ENCODE results near the gene ZNF219. TPM values are rescaled to one million over a fixed set of nuclear protein-coding genes. Genes with fewer than 3 reads are reported as not detected.
A peak's percentile ranks its signal among the peaks of the same experiment; 100 is the strongest.

Gene ZNF219
- total RNA-seq (2014; rRNA removed; shearing (Covaris generic)), result 13.6 and 14.6 TPM in 2 replicates

DNA sequence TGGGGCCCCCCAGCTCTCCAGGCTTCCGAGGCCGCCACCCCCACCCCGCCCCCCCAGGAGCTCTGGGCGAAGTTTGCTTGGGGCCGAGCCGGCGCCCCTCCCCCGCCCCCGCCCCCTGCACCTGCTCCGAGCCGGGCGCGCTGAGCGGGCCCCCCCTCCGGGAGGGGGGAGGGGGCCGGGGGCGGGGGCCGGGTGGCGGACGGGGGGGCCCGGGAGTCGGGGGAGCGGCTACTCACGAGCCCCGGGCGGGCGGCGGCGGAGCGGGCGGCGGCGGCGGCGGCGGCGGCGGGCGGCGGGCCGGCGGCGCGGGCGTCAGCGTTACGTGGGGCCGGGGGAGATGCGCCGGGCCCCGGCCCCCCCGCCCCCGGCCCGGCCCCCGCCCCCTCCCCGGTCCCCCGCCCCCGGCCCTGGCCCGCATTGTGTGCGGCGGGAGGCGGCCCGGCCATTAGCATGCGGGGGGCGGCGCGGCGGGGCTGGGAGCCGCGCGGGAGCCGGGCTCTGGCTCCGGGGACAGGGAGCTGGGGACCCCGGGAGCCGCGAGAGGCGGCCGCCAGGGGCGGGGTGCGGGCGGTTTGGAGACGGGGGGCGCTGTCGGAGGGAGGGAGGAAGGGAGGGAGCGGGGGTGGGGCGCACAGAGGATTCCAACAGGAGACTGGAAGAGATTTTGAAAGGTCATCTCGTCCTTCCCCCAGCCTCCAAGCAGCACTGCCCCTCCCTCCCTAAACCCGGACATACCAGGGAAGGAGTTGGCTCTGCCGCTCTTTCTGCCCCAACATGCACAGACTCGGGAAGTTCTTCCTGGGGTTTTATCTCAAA lies at the start of gene ZNF219:
Gene ZNF219 (minus strand): TSS at position 580 of the 816 bp plus-strand sequence. CDS start 5,064 bp downstream, outside the sequence.
- DNase-seq (ENCODE audit: low spot score), result peak; percentile 7

DNA sequence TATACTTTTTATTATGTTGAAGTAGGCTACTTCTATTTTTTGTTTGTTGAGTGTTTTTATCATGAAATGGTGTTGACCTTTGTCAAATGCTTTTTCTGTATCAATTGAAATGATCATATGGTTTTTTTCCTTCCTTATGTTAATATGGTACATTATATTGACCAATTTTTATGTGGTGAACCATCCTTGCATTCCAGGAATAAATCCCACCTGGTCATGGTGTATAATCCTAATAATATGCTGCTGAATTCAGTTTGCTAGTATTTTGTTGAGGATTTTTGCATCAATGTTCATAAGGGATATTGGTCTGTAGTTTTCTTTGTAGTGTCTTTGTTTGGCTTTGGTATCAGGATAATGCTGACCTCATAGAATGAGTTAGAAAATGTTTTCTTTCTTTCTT lies 47.0 kb upstream of the ZNF219 start:
- DNase-seq (ENCODE audit: low spot score), result no peak

DNA sequence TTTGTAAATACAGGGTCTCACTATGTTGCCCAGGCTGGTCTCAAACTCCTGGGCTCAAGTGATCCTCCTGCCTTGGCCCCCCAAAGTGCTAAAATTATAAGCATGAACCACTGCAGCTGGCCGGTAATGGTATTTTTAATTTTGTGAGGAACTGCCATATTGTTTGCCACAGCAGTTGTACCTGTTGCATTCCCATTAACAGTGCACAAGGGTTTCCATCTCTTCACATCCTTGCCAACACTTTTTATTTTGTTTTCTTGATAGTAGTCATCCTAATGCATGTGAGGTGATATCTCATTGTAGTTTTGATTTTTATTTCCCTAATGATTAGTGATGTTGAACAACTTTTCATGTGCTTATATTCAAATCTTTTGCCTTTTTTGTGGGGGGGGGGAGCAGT lies 43.9 kb upstream of the ZNF219 start:
- no peak for DNase-seq (ENCODE audit: low spot score)

DNA sequence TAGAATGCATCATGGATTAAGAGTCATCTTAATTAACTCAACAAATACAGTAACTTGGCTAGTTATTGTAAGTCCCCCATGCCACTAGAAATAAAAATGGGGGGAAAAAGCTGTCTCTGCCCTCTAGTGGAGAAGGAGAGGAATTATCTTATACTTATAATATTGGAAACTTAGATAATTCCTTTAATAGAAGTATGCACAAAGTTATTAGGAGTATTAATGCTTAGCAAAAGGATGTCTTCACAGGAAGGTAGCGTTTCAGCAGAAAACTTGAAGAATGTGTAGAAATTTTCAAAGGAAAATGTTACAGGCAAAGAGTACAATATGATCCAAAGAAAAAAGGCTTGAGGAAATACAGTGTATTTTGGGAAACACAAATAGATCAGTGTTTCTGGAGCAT lies 37.6 kb upstream of the ZNF219 start:
- DNase-seq (ENCODE audit: low spot score), result peak; percentile 4

DNA sequence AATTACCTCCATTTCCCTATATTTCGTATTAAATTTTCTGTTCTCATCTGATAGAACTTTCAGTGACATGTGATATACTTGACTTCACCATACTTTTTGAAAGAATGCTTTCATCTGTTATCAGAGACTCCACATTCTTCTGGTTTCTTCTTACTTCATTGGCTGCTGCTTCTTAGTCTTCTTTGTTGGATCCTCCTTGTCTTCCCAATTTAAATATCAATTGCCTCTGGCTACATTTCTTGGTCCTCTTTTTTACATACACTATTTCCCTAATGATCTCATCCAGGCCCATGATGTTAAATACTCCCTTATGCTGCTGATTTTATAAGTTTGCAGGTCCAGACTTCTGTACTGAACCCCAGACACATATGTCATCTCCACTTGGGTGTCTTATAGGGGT lies 35.4 kb upstream of the ZNF219 start:
- DNase-seq (ENCODE audit: low spot score), result no peak

DNA sequence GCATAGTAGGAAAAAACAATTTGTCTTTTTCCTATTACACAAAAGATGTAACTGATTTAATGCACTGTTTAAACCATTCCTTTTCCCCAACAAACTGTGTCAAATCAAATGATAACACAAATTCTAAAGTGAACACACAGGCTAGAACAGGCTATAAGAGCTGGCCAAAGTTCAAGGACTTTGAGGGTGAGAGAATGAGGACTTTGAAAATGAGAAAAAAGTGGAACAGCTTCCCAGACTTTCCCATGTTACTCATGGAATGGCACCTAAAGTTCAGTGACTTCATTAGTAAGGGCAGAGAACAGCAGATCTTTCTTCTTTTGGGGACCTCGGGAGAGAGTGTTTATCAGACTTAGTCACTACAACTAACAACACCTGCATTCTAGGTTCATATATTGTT lies 25.0 kb upstream of the ZNF219 start:
- DNase-seq (ENCODE audit: low spot score), result no peak

DNA sequence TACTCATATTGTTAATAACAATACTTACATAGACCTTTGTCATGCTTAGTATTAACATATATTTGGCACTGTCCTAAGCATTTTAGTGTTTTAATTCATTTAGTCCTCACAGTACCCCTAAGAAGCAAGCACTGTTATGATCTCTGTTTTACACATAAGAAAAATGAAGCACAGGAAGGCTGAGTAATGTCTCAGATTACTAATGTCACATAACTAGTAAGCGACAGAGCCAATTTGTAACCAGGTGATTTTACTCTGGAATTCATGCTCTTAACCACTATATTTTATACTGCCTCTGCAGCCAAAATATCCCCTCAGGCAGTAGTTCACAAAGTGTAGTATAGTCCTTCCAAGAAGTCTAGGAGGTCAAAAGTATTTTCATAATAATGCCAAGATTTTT lies 22.7 kb upstream of the ZNF219 start:
- no peak for DNase-seq (ENCODE audit: low spot score)

DNA sequence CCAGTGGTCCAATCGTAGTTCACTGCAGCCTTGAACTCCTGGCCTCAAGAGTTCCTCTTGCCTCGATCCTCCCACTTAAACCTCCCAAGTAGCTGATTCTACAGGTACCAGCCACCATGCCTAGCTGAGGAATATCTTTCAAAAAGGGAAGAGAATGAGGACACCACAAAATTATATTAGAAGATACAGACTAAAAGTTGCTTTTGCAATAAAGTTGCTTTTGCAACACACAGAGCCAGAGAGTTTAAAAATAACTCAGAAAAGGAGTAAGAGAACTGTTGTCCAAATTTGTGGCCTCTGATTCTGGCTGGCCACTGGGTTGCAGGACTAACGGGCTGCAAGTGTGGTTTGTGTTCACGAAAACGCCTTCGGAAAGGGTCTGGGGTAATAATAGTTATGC lies 22.2 kb upstream of the ZNF219 start:
- DNase-seq (ENCODE audit: low spot score), result no peak

DNA sequence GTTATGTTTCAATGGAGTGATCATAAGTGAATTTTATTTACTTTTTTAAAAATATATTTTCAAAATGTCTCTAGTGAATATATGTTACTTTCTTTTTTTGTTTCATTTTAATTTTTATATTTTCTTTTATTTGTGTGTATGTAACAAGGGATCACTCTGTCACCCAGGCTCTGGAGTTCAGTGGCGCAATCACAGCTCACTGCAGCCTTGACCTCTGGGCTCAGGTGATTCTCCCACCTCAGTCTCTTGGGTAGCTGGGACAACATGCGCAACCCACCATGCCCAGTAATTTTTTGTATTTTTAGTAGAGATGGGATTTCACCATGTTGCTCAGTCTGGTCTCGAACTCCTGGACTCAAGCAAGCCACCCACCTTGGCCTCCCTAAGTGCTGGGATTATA lies 20.5 kb upstream of the ZNF219 start:
- no peak for DNase-seq (ENCODE audit: low spot score)

DNA sequence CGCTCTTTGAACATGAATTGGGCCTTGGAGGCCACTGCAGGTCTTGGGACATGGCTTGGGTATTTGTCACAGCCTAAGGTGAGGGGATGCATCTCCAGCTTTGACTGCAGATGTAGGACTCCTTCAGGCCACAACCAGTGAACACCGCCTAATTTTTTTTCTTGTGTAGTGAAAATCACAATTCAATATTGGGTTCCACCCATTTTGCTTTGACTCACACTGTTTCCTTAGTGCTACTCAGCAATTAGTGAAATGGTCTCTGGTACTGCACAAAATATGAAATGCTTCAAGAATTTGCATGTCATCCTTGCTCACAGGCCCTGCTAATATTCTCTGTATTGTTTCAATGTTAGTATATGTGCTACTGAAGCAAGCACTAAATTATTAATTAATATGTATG lies 14.9 kb upstream of the ZNF219 start:
- DNase-seq (ENCODE audit: low spot score), result no peak

DNA sequence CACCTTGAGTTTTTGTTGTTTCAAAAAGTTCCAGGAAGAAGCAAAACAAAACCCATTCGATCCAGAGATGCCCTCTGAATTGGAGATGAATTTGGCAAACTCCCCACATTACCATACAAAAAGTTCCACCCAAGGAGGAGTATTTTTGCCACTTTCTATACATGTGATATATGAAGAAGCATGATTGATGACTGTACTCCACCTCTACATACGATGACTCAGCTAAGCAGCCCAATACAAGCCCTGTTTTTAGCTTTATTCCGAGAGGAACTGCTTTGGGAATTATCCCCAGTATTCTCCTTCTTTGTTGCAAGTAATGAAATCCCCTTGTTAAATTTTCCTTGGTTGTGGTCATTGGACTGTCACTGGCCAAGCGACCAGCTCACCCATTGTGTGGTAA lies 13.8 kb upstream of the ZNF219 start:
- no peak for DNase-seq (ENCODE audit: low spot score)

DNA sequence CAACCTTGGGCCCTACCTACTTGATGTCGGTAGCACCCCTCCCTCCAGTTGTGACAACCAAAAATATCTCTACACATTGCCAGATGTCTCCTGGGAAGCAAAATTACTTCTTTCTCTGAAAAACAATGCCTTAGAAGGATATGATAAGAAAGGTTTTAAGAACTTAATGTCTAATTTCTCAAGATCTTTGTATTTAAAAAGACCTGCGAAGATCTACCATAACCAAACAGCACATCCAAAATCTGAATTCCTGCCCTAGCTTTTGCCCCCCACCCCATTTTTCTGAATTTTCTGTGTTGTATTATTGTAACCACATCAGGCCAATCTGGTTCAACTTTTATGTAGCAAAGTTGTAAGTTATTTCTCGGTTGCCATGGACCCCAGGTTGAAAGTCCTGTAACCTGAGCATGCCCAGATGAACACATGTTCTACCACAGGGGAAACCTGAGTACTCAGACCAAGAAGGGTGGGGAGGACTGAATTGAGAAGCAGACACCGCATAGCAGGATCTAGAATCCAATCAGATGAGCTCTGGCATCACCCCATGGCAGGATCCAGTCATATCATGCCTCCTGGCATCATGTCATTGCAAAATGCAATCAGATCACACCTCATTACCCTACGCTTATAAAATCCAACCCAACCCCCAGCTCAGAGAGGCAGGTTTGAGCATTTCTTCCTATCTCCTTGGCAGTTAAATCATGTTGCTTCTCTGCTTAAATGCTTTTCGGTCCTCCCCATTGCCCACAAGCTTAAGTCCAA lies 11.1 kb upstream of the ZNF219 start:
- no peak for DNase-seq (ENCODE audit: low spot score)

DNA sequence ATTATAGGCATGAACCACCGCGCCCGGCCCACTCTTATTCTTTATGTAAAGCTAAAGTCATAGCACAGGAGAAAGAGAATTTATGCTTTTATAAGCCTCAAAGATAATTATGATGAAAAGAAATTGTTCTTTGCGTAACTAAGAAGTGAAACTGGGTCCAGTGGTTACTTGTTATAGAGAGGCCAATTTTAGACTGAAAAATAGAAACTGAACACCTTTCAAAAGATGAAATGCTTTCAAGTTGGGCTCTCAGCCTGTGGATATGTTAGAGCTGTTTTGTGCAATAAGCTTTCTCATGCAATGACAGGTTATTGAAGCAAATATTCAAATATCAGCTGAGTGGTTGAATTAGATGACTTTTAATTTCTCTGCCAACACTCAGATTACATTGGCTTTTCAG lies 10.3 kb upstream of the ZNF219 start:
- no peak for DNase-seq (ENCODE audit: low spot score)

DNA sequence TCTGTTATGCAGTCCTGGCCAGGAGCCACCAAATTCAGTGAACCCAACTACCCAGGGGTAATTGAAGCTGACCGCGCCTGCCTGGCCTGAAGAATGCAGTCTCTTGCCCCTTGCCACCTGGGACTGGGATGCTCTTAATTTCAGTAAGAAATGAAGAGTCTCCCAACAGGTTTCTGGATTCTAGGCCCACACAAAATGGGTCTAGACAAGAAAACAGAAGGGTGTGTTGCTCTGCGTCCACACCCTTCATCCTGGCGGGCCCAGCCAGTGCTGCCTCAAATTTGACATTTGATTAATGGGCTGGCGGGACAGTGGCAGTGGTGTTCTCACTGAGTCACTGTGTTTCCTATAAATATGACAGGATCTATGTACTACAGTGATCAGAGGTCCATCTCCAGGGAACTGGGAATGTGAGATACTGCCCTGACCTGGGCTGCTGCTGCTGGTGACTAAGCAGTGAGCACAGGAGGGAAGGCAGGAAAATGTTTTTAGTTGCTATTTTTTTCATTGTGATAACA lies 8.9 kb upstream of the ZNF219 start:
- DNase-seq (ENCODE audit: low spot score), result no peak

DNA sequence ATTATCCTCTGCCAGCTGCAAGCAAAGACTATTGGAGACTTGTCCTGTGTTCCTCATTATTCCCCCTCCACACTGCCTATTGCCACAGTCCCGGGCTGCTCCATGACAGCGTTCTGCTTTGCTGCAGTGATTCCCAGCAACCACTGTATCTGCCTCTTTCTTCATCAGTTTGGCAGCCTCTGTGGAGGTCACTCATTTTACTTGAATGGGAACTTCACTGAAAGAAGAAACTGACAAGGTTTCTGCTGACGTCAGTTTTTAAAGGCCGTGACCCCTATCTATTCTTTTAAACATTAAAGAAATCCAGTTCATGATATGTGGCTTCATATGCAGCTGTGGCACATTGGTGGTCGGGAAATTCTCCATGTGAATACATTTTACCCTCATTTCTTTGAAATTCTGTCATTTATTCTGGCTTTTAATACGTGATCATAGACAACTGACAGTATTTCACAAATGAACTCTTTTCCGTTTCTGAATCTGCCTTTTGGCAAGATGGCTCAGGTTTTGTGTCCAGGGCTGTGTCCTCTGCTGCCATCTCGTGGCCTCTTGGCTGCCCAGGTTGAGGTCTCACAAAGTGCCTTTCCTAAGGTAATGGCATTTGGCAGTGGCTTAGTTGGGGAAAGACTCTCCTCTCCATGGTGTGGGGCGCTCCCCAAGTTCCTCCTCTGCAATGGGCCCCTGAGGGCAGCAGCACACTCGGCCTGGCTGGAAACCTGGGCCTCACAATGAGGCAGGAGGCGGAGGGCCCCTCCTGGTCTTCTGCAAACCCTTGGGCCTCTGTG lies 8.2 kb upstream of the ZNF219 start:
- DNase-seq (ENCODE audit: low spot score), result peak; percentile 71

DNA sequence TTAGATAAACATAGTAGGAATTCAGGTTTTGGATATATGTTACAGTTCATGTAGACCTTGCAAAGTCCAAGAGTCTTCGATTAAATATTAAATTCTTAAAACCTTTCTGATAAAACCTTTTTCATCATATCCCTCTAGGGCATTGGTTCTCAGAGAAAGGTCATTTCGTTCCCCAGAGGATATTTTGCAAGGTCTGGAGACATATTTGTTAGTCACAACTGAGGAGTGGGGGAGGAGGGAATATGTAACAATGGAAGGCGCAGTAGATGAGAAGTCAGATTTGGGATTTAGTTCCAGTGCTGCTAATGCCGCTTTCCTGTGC lies 7.7 kb upstream of the ZNF219 start:
- DNase-seq (ENCODE audit: low spot score), result no peak

DNA sequence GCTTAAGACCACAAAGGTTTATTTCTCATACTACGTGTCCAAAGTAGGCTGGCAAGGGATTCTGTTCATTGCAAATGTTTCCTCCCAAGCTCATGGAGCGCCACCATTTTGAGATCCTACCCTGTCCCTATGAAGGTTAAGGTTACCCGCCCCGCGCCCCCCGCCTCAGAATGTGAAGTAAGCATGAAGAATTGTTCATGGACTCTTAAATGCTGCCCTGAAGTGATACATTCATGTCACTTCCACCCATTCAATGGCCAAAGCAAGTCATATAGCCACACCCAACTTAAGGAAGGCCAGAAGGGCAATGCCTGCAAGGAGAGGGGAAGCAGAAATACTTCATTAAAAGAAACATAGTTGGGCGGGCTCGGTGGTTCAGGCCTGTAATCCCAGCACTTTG lies 6.6 kb upstream of the ZNF219 start:
- DNase-seq (ENCODE audit: low spot score), result no peak

DNA sequence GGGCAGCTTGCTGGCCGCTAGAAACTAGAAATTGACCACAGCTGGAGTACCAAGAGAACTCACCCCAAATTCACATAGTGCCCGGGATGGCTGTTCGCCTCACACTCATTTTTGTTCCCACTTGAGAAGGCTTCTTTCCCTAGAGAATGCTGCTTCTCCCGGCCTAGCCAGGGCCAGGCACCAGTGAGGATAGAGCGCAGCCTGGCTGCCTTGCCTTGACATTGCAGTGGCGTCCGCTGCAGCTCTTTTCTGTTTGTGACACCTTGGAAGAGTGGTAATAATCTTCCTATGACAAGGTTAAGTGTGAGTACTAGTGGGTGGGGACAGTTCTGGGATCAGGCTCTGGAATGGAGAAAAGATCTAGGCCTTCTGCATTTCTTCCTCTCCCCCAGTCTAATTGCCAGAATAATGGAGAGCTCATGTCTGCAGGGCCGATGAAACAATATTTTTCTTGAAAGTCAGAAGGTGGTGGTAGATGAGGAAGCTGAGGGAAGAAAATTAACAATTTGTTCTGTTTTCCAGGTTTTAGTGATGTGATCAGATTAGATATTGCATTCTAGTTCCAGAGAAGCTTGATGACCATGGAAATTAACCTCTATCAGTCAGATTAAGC lies 6.1 kb upstream of the ZNF219 start:
- peak; percentile 71 for DNase-seq (ENCODE audit: low spot score)

DNA sequence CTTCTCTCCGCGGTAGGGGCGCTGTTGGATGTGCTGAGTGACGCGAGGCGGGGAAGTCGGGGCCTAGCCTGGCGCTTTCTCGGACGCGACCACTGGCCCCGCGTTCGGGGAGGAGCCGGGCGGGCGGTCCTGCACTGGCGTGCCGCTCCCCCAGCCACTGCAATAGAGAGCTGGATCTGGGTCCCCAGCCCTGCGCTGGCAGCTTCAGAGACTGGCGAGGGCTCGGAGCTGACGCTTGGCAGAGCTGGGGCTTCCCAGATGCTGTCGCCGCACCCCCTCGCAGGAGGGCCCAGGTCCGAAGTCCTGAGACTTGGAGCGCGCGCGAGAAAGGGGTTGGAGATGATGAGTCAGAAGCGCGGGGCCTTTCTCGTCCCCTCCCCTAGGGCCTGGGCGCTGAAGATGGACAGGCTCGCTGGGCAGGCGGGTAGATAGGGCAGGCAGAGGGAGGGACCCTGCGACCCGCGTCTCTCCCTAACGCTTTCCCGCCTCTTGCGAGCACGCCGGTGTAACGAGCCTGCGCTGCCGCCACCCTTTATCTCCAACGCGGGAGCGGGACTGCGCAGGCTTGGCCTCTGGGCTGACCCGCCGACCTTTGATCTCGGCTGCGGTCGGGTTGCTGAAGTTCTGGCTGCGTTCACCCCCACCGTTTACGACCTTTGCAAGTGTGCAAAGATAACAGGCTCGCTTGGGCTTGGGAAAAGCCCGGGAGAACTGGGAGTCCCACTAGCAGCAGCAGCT lies 5.4 kb upstream of the ZNF219 start:
- DNase-seq (ENCODE audit: low spot score), result peak; percentile 91

DNA sequence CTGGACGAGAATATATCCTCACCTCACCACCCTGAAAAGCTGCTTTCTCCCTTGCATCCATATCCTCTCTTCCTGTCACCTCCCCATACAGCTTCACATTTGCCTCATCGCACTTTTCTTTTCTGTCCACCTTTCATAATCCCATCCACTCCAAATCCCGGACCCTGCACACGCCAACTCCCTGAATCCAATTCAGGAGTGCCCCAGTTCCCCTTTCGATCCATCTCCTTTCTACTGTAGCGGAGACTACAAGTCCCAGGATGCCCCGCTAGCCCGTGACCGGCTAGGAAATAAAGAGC lies 4.9 kb upstream of the ZNF219 start:
- no peak for DNase-seq (ENCODE audit: low spot score)

Measured in HT-29 (cell line).